ENCODE results near the gene KIAA1217.

- TF ChIP-seq CTCF (IDR thresholded peaks at IDR 0.05; ENCODE audit: low read length) (no peak), EZH2 (IDR thresholded peaks at IDR 0.05; ENCODE audit: borderline replicate concordance, low read length) (no peak)
Observed at GRCh38 chr10:24177636-24178035, 31.3 kb upstream of the KIAA1217 start.
